Subcutaneous adipose tissue (tissue), 4 donors: Measurements from ENCODE around the gene FBXL17. TPM values are rescaled to one million over a fixed set of nuclear protein-coding genes. Genes with fewer than 3 reads are reported as not detected.

ENCODE experiments used
- total RNA-seq, 4 donors: library from RNA; depleted of rRNA; stranded (reverse); fragments of >200 nt; gene quantifications; one replicate each; pipeline ENCODE4 v1.1.0, GENCODE V29; 2016
- TF ChIP-seq, protein P1 (sequence below): fragments of 450-650 bp; IDR thresholded peaks from one replicate; pipeline ENCODE4 v1.5.1; 2016; ENCODE audit warnings: low read depth, mild to moderate bottlenecking, control low read depth, antibody characterized with exemption, moderate library complexity

Gene FBXL17
- total RNA-seq, 4 donors from 2014 or later = 19.4 to 22.2 (median 21.3) TPM

DNA sequence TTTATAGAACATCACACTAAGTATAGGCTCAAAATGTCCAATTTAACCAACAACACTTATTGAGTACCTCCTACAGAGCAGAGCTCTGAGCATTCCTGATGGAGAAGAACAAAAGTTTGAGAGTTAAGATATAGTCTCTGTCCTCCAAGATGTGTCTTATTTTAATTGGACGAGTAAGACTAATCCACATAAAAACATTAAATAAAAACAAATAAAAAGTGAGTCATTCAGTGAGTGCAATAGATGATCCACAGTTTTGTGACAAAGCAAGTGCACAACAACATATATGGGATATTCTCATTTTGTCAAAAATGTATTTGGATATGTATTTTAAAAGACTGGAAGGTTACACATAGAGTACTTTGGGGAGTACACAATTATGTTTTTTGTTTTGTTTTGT lies 277.4 kb downstream of the FBXL17 start:
- TF ChIP-seq, protein P1, sequence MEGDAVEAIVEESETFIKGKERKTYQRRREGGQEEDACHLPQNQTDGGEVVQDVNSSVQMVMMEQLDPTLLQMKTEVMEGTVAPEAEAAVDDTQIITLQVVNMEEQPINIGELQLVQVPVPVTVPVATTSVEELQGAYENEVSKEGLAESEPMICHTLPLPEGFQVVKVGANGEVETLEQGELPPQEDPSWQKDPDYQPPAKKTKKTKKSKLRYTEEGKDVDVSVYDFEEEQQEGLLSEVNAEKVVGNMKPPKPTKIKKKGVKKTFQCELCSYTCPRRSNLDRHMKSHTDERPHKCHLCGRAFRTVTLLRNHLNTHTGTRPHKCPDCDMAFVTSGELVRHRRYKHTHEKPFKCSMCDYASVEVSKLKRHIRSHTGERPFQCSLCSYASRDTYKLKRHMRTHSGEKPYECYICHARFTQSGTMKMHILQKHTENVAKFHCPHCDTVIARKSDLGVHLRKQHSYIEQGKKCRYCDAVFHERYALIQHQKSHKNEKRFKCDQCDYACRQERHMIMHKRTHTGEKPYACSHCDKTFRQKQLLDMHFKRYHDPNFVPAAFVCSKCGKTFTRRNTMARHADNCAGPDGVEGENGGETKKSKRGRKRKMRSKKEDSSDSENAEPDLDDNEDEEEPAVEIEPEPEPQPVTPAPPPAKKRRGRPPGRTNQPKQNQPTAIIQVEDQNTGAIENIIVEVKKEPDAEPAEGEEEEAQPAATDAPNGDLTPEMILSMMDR = no peak

DNA sequence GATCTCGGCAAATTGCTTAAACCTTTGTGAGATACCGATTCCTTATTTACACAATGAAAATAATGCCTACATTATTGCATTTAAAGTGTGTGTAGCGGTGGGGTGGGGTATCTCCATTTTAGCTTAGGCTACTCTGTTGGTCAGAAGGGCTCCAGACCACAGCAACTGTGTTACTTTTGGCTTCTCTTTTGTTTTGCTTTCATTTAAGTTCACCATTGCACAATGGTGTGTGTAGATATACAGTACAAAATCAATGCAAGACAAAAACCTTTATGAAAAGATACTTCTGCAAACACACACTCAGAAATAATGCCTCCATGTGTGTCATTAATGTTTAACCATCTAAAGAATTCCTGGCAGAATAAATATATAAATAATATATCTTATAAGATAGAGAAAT lies 279.4 kb downstream of the FBXL17 start:
- TF ChIP-seq, protein P1 = no peak

DNA sequence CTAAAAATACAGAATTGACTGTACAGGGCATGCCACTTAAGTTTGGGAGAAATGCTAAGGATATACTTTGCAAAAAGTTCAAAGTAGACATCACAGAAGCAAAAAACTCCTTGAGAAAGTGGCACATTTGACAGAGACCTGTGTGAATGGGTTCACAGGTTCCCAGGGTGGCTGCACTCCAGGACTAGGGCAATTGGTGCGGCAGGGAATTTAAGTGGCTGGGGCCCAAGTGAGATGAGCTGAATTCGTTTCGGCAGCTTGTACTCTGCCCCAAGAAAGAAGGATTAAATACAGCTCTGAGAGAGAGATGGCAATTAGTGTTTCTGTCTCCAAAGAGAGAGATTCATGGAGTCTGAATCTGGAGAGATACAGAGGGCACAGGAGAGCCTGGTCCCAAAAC lies 280.1 kb downstream of the FBXL17 start:
- TF ChIP-seq, protein P1 = no peak

DNA sequence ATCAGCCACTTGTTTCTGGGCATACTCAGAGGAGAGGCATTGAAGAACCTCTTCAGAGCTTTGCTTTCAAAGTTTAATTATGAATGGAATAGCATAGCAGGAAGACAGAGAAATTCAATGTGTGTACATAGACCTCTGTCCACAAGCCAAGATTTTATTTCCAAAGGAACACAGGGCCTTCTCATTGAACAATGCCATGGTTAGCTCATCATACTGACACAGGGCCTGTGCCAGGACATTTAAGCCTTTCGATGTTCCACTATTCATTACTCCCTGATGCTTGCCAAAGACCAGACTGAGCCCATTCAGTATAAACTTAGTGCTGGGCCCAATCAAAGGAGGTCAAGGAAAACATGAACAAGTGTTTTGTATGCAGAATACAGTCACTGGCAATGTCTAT lies 280.8 kb downstream of the FBXL17 start:
- TF ChIP-seq, protein P1 = no peak

DNA sequence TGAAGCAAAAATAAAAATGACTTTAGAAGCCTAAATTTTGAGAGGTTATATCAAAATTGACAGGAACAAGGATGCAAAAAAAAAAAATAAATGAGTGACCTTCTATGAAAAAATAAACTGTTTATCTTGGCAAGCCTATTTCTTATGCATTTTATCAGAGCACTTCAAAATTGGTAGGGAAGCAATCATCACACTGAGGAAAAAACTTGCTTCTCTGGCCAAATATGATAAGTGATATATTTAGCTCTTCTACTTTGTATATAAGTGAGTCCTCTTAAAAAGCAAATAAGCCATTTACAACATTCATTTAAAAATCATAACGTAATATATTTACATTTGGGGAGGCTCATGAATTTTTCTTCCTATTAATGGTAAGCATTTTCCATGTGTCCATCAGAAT lies 287.1 kb downstream of the FBXL17 start:
- TF ChIP-seq, protein P1 = no peak

DNA sequence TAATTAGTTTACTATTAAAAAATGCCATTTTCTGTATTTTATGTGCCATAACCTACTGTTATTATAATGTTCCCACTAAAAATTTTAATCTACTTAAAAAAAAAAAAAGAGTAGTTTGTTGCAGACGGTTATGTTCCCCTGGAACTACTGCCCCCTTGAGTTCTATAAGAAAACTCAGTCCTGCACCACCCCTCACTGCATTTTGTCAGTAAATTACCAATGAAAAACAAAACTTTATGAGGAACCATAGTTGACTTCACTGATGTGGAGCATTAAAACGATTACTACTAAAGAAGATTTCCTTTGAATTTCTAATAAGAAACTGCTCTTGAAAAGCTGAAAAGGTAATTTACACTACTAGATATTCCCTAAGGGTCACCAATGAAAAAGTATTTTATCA lies 288.7 kb downstream of the FBXL17 start:
- TF ChIP-seq, protein P1 = no peak

DNA sequence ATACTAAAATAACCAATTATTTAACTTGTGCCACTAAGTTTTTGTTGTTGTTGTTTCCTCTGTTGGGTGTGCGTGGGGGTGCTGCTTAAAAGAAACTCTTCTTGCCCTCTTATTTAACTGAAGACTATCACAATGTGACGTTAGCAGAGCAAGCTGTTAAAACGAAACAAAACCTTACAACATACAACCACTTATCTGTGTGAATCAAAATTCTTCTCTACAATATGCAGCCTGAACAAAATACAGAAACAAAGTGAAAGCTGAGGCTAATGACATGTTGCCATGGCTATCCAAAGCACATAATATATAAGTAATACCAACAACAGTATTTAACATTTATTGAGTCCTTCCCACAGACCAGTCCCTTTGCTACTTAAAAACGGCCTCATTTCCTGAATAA lies 291.0 kb downstream of the FBXL17 start:
- TF ChIP-seq, protein P1 = no peak
